Neural progenitor cell (in vitro differentiated cells): ENCODE results near the gene PPM1K. TPM values are rescaled to one million over a fixed set of nuclear protein-coding genes. Genes with fewer than 3 reads are reported as not detected.

Experiments
- DNase-seq: peaks from one replicate; pipeline ENCODE4 v3.0.0-alpha.2; 2016; ENCODE audit warnings: low spot score
- H2AFZ ChIP-seq: fragments of 200-600 bp; sonication (generic); replicated peaks from 2 replicates; pipeline ENCODE4 v1.6.1; 2016; ENCODE audit warnings: antibody characterized with exemption
- H3F3A ChIP-seq: fragments of 200-600 bp; sonication (generic); 2 replicates; pipeline ENCODE4 v1.6.1; 2016; ENCODE audit warnings: antibody characterized with exemption, low read depth
- H3K27ac ChIP-seq: fragments of 200-600 bp; sonication (generic); 2 replicates; pipeline ENCODE4 v1.5.1; 2016; ENCODE audit warnings: mild to moderate bottlenecking
- H3K27me3 ChIP-seq: fragments of 200-600 bp; sonication (generic); 2 replicates; pipeline ENCODE4 v1.6.1; 2016; ENCODE audit warnings: mild to moderate bottlenecking, moderate library complexity
- H3K36me3 ChIP-seq: fragments of 200-600 bp; sonication (generic); 2 replicates; pipeline ENCODE4 v1.5.1; 2016
- H3K4me1 ChIP-seq: fragments of 200-600 bp; sonication (generic); 2 replicates; pipeline ENCODE4 v1.6.1; 2016; ENCODE audit warnings: mixed run types
- H3K4me2 ChIP-seq: fragments of 200-600 bp; sonication (generic); 2 replicates; pipeline ENCODE4 v1.6.1; 2016
- H3K4me3 ChIP-seq: fragments of 200-600 bp; sonication (generic); 2 replicates; pipeline ENCODE4 v1.5.1; 2016
- H3K79me2 ChIP-seq: fragments of 200-600 bp; sonication (generic); 2 replicates; pipeline ENCODE4 v1.6.1; 2016; ENCODE audit warnings: low read depth
- H3K9ac ChIP-seq: fragments of 200-600 bp; sonication (generic); 2 replicates; pipeline ENCODE4 v1.6.1; 2016
- H3K9me3 ChIP-seq: fragments of 200-600 bp; sonication (generic); 2 replicates; pipeline ENCODE4 v1.5.1; 2016; ENCODE audit warnings: low read depth
- H4K20me1 ChIP-seq: fragments of 200-600 bp; sonication (generic); 2 replicates; pipeline ENCODE4 v1.6.1; 2016; ENCODE audit warnings: low read depth
- H3K27ac Mint-ChIP-seq: 3 replicates; pipeline ENCODE4 v1.8.0; 2021; ENCODE audit warnings: mixed read lengths
- H3K27me3 Mint-ChIP-seq: 2 replicates; pipeline ENCODE4 v1.8.0; 2022; ENCODE audit warnings: low read depth, mild to moderate bottlenecking, inconsistent platforms, moderate library complexity, mixed read lengths; ENCODE audit not compliant: insufficient read depth
- H3K36me3 Mint-ChIP-seq: 3 replicates; pipeline ENCODE4 v1.8.0; 2021; ENCODE audit warnings: mixed read lengths
- H3K4me1 Mint-ChIP-seq: 3 replicates; pipeline ENCODE4 v1.8.0; 2021; ENCODE audit warnings: mixed read lengths
- H3K4me3 Mint-ChIP-seq: 3 replicates; pipeline ENCODE4 v1.8.0; 2021; ENCODE audit warnings: mild to moderate bottlenecking, moderate library complexity, mixed read lengths
- H3K9me3 Mint-ChIP-seq: 3 replicates; pipeline ENCODE4 v1.8.0; 2020; ENCODE audit warnings: mixed read lengths
- CTCF ChIP-seq: fragments of 200-600 bp; sonication (generic); IDR thresholded peaks from 2 replicates; pipeline ENCODE4 v1.5.1; 2017; ENCODE audit warnings: antibody characterized with exemption, mild to moderate bottlenecking
- EZH2 ChIP-seq: fragments of 200-600 bp; sonication (generic); IDR thresholded peaks from 2 replicates; pipeline ENCODE4 v1.6.1; 2017; ENCODE audit warnings: antibody characterized with exemption, mild to moderate bottlenecking, moderate library complexity
- EZH2phosphoT487 ChIP-seq: fragments of 200-600 bp; sonication (generic); IDR thresholded peaks from 2 replicates; pipeline ENCODE4 v1.6.1; 2017; ENCODE audit warnings: antibody characterized with exemption
- total RNA-seq: library from RNA; depleted of rRNA; stranded (reverse); fragments of >200 nt; gene quantifications from 2 replicates; pipeline ENCODE4 v1.2.3, GENCODE V29; 2015; ENCODE audit warnings: low replicate concordance

Gene PPM1K
- total RNA-seq, 1 donor from 2014 or later, result 7.3 TPM

- H3K36me3 ChIP-seq, result no peaks in the 10 kb centered on the region
- H3F3A ChIP-seq, result no peaks in the 10 kb centered on the region
- H3K79me2 ChIP-seq, result no peaks in the 10 kb centered on the region
- no peak for TF ChIP-seq EZH2phosphoT487
- TF ChIP-seq EZH2, result no peak
- TF ChIP-seq CTCF, result no peak
- H3K36me3 Mint-ChIP-seq, result no peaks in the 10 kb centered on the region
- no peaks in the 10 kb centered on the region for H3K9me3 ChIP-seq
- no peak overlapping the region for H3K27ac Mint-ChIP-seq
- no peak overlapping the region for H2AFZ ChIP-seq
- no peak for DNase-seq
- H3K4me3 Mint-ChIP-seq, result no peak overlapping the region
- H3K4me1 Mint-ChIP-seq, result peaks cover 3% of the 10 kb centered on the region
- H3K9me3 Mint-ChIP-seq, result no peaks in the 10 kb centered on the region
- H3K27ac ChIP-seq, result no peak overlapping the region
- no peak overlapping the region for H3K9ac ChIP-seq
- peaks cover 3% of the 10 kb centered on the region for H3K27me3 Mint-ChIP-seq
- no peaks in the 10 kb centered on the region for H4K20me1 ChIP-seq
- no peak overlapping the region for H3K4me2 ChIP-seq
- H3K4me1 ChIP-seq, result no peaks in the 10 kb centered on the region
- no peaks in the 10 kb centered on the region for H3K27me3 ChIP-seq
- no peak overlapping the region for H3K4me3 ChIP-seq
Measured at GRCh38 chr4:88223516-88223915, 60.8 kb downstream of the PPM1K start.

GRCh38 chr4:88219099-88219498, 65.3 kb downstream of the PPM1K start:
- no peaks in the 10 kb centered on the region for H3K79me2 ChIP-seq
- no peak overlapping the region for H3K27ac Mint-ChIP-seq
- H3K36me3 Mint-ChIP-seq, result no peaks in the 10 kb centered on the region
- no peaks in the 10 kb centered on the region for H4K20me1 ChIP-seq
- H3K4me1 ChIP-seq, result no peaks in the 10 kb centered on the region
- no peak overlapping the region for H3K27ac ChIP-seq
- TF ChIP-seq CTCF (peak; percentile 85), EZH2phosphoT487 (no peak), EZH2 (no peak)
- no peaks in the 10 kb centered on the region for H3K27me3 ChIP-seq
- peaks cover 4% of the 10 kb centered on the region for H3K27me3 Mint-ChIP-seq
- H3K9me3 Mint-ChIP-seq, result no peaks in the 10 kb centered on the region
- H3K4me1 Mint-ChIP-seq, result peaks cover 3% of the 10 kb centered on the region
- H3F3A ChIP-seq, result no peaks in the 10 kb centered on the region
- no peak overlapping the region for H3K4me3 ChIP-seq
- no peaks in the 10 kb centered on the region for H3K36me3 ChIP-seq
- H3K9me3 ChIP-seq, result no peaks in the 10 kb centered on the region
- no peak overlapping the region for H3K9ac ChIP-seq
- DNase-seq, result peak; percentile 53
- H3K4me2 ChIP-seq, result no peak overlapping the region
- no peak overlapping the region for H3K4me3 Mint-ChIP-seq
- H2AFZ ChIP-seq, result no peak overlapping the region

- H3K36me3 Mint-ChIP-seq, result no peaks in the 10 kb centered on the region
- no peak overlapping the region for H3K27ac ChIP-seq
- peaks cover 4% of the 10 kb centered on the region for H3K27me3 Mint-ChIP-seq
- H3K27ac Mint-ChIP-seq, result no peak overlapping the region
- H3K79me2 ChIP-seq, result no peaks in the 10 kb centered on the region
- H3K9me3 Mint-ChIP-seq, result no peaks in the 10 kb centered on the region
- H3F3A ChIP-seq, result no peaks in the 10 kb centered on the region
- no peak for DNase-seq
- H3K9ac ChIP-seq, result no peak overlapping the region
- H3K4me1 ChIP-seq, result no peaks in the 10 kb centered on the region
- peaks cover 3% of the 10 kb centered on the region for H3K4me1 Mint-ChIP-seq
- H2AFZ ChIP-seq, result no peak overlapping the region
- H3K4me3 ChIP-seq, result no peak overlapping the region
- TF ChIP-seq EZH2 (no peak), EZH2phosphoT487 (no peak)
- H4K20me1 ChIP-seq, result no peaks in the 10 kb centered on the region
- no peaks in the 10 kb centered on the region for H3K27me3 ChIP-seq
- no peak overlapping the region for H3K4me2 ChIP-seq
- H3K4me3 Mint-ChIP-seq, result no peak overlapping the region
- H3K36me3 ChIP-seq, result no peaks in the 10 kb centered on the region
- H3K9me3 ChIP-seq, result no peaks in the 10 kb centered on the region
Measured at GRCh38 chr4:88217169-88217568, 67.2 kb downstream of the PPM1K start.

GRCh38 chr4:88216395-88216794, 68.0 kb downstream of the PPM1K start:
- DNase-seq, result no peak
- Histone ChIP-seq H3K4me2 (no peak overlapping the region), H3K36me3 (no peaks in the 10 kb centered on the region), H3K27me3 (no peaks in the 10 kb centered on the region), H4K20me1 (no peaks in the 10 kb centered on the region), H3K79me2 (no peaks in the 10 kb centered on the region), H3K27ac (no peak overlapping the region), H3K9ac (no peak overlapping the region), H3K4me3 (no peak overlapping the region), H2AFZ (no peak overlapping the region), H3K4me1 (no peaks in the 10 kb centered on the region), H3K9me3 (no peaks in the 10 kb centered on the region), H3F3A (no peaks in the 10 kb centered on the region)
- TF ChIP-seq CTCF, result no peak
- no peak for TF ChIP-seq EZH2phosphoT487
- no peak for TF ChIP-seq EZH2
- Mint-ChIP-seq H3K27me3 (peaks cover 3% of the 10 kb centered on the region), H3K4me3 (no peak overlapping the region), H3K36me3 (no peaks in the 10 kb centered on the region), H3K9me3 (no peaks in the 10 kb centered on the region), H3K4me1 (peaks cover 3% of the 10 kb centered on the region), H3K27ac (no peak overlapping the region)
